Caco-2 (cell line): Measurements from ENCODE around the gene ZNF385A. TPM values are rescaled to one million over a fixed set of nuclear protein-coding genes. Genes with fewer than 3 reads are reported as not detected.

Source experiments
- BruUV-seq: library from RNA; stranded (reverse); fragments of 400-500 nt; replicated peaks from 2 replicates; lab custom pipeline; 2021; lab: Mats Ljungman, UMichigan
- CTCF ChIA-PET: fragments of 300-600 bp; sonication (Branson Sonifier 250); formaldehyde crosslinking; loops from one replicate; lab custom pipeline; 2022; ENCODE audit warnings: antibody characterized with exemption; lab: Charles Lee
- POLR2A ChIA-PET: fragments of 300-600 bp; sonication (Branson Sonifier 250); formaldehyde crosslinking; loops from one replicate; lab custom pipeline; 2022; ENCODE audit warnings: antibody characterized with exemption; lab: Charles Lee
- DNase-seq, 2 experiments: peaks; one replicate each; pipeline versions ENCODE4 v3.0.0 to v3.0.0-alpha.2; 2020 to 2022
- H3K27me3 ChIP-seq: replicated peaks from 2 replicates; pipeline ENCODE4 v1.6.0; 2011; ENCODE audit warnings: low read length; ENCODE audit not compliant: control insufficient read depth, insufficient read depth
- H3K36me3 ChIP-seq: 2 replicates; pipeline ENCODE4 v1.5.1; 2011; ENCODE audit warnings: low read length; ENCODE audit not compliant: control insufficient read depth, insufficient read depth
- H3K4me1 ChIP-seq: fragments of 250-450 bp; sonication (Bioruptor Pico); 2 replicates; pipeline ENCODE4 v1.5.1; 2020; ENCODE audit warnings: mild to moderate bottlenecking
- H3K4me3 ChIP-seq: 2 replicates; pipeline ENCODE4 v1.5.1; 2011; ENCODE audit warnings: low read depth, mild to moderate bottlenecking, control low read depth, low read length
- H3K9me3 ChIP-seq: fragments of 250-450 bp; sonication (Bioruptor Pico); 2 replicates; pipeline ENCODE4 v1.5.1; 2020; ENCODE audit warnings: mild to moderate bottlenecking, moderate library complexity
- H3K27ac Mint-ChIP-seq: one replicate; pipeline ENCODE4 v1.8.0; 2022; ENCODE audit warnings: mixed read lengths; ENCODE audit not compliant: unreplicated experiment
- H3K27me3 Mint-ChIP-seq: one replicate; pipeline ENCODE4 v1.8.0; 2022; ENCODE audit warnings: mixed read lengths; ENCODE audit not compliant: insufficient read depth, unreplicated experiment
- H3K36me3 Mint-ChIP-seq: one replicate; pipeline ENCODE4 v1.8.0; 2022; ENCODE audit warnings: mild to moderate bottlenecking, mixed read lengths; ENCODE audit not compliant: insufficient read depth, unreplicated experiment
- H3K4me1 Mint-ChIP-seq: one replicate; pipeline ENCODE4 v1.8.0; 2022; ENCODE audit warnings: low read depth, mixed read lengths; ENCODE audit not compliant: unreplicated experiment
- H3K4me3 Mint-ChIP-seq: one replicate; pipeline ENCODE4 v1.8.0; 2022; ENCODE audit warnings: mild to moderate bottlenecking, moderate library complexity, mixed read lengths; ENCODE audit not compliant: unreplicated experiment
- H3K9me3 Mint-ChIP-seq: one replicate; pipeline ENCODE4 v1.8.0; 2022; ENCODE audit warnings: mixed read lengths; ENCODE audit not compliant: unreplicated experiment
- CTCF ChIP-seq, 2 experiments: fragments of 200-600 bp in 1 of 2; IDR thresholded peaks; 1 replicate in 1 of 2; 2 replicates in 1 of 2; pipeline versions ENCODE4 v1.5.1 to v1.8.0; 2011 to 2022; ENCODE audit warnings: antibody characterized with exemption in 1 of 2, control low read depth in 1 of 2, inconsistent platforms in 1 of 2, low read depth in 1 of 2, low read length in 1 of 2, mild to moderate bottlenecking in 1 of 2, moderate library complexity in 1 of 2; ENCODE audit not compliant: insufficient read depth in 1 of 2, severe bottlenecking in 1 of 2, unreplicated experiment in 1 of 2
- intact Hi-C: fragments of 100-400 bp; cut with micrococcal nuclease; formaldehyde crosslinking; loops from one replicate; pipeline ENCODE4 v1.10.0; 2022; ENCODE audit not compliant: unreplicated experiment
- total RNA-seq: library from RNA; stranded (reverse); gene quantifications from 2 replicates; pipeline ENCODE4 v1.2.3, GENCODE V29; 2022

The ZNF385A gene
- total RNA-seq, 1 experiment from 2014 or later, result 8.4 TPM

GRCh38 chr12:54421879-54422250 lies 37.3 kb upstream of the ZNF385A start:
- peaks cover 3% of the 10 kb centered on the region for H3K27me3 Mint-ChIP-seq
- ChIA-PET CTCF (interaction anchor here (1.3 kb wide), 1 partner anchor 18 kb away, joined by 3 read pairs; no protein-coding TSS in a partner anchor), POLR2A (no interaction called here)
- no peaks in the 10 kb centered on the region for H3K9me3 Mint-ChIP-seq
- intact Hi-C loops, result no loop called here
- no peak for TF ChIP-seq CTCF (IDR thresholded peaks at IDR 0.05; ENCODE audit: insufficient read depth in 1 of 2, low read depth in 1 of 2, low read length in 1 of 2, severe bottlenecking in 1 of 2, unreplicated experiment in 1 of 2)
- no TSS peak for BruUV-seq
- peaks cover 6% of the 10 kb centered on the region for H3K4me1 Mint-ChIP-seq
- no peak overlapping the region for H3K27ac Mint-ChIP-seq
- Histone ChIP-seq H3K4me1 (peaks cover 5% of the 10 kb centered on the region; the same call in 1 of the 2 replicates), H3K9me3 (no peaks in the 10 kb centered on the region), H3K4me3 (no peak overlapping the region), H3K27me3 (no peaks in the 10 kb centered on the region), H3K36me3 (no peaks in the 10 kb centered on the region)
- H3K4me3 Mint-ChIP-seq, result no peak overlapping the region
- DNase-seq, result no peak
- no peaks in the 10 kb centered on the region for H3K36me3 Mint-ChIP-seq

GRCh38 chr12:54421175-54421878 lies 36.8 kb upstream of the ZNF385A start:
- Mint-ChIP-seq H3K4me3 (no peak overlapping the region), H3K27ac (no peak overlapping the region), H3K4me1 (peaks cover 10% of the 10 kb centered on the region), H3K27me3 (peaks cover 3% of the 10 kb centered on the region), H3K9me3 (no peaks in the 10 kb centered on the region), H3K36me3 (no peaks in the 10 kb centered on the region)
- intact Hi-C loops, result no loop called here
- Histone ChIP-seq H3K36me3 (no peaks in the 10 kb centered on the region), H3K9me3 (no peaks in the 10 kb centered on the region), H3K4me1 (peaks cover 5% of the 10 kb centered on the region; the same call in 1 of the 2 replicates), H3K4me3 (no peak overlapping the region), H3K27me3 (no peaks in the 10 kb centered on the region)
- CTCF ChIA-PET, result interaction anchor here (1.3 kb wide), 1 partner anchor 18 kb away, joined by 3 read pairs; no protein-coding TSS in a partner anchor
- TF ChIP-seq CTCF (IDR thresholded peaks at IDR 0.05; ENCODE audit: insufficient read depth in 1 of 2, low read depth in 1 of 2, low read length in 1 of 2, severe bottlenecking in 1 of 2, unreplicated experiment in 1 of 2), result no peak
- POLR2A ChIA-PET, result no interaction called here
- no peak for DNase-seq
- BruUV-seq, result no TSS peak

GRCh38 chr12:54420766-54421144 lies 36.2 kb upstream of the ZNF385A start:
- no peaks in the 10 kb centered on the region for H3K9me3 ChIP-seq
- peaks cover 5% of the 10 kb centered on the region; the same call in 1 of the 2 replicates for H3K4me1 ChIP-seq
- H3K27me3 Mint-ChIP-seq, result peaks cover 3% of the 10 kb centered on the region
- H3K27ac Mint-ChIP-seq, result no peak overlapping the region
- H3K4me3 ChIP-seq, result no peak overlapping the region
- CTCF ChIA-PET, result interaction anchor here (1.3 kb wide), 1 partner anchor 19 kb away, joined by 3 read pairs; no protein-coding TSS in a partner anchor
- no peaks in the 10 kb centered on the region for H3K9me3 Mint-ChIP-seq
- H3K27me3 ChIP-seq, result no peaks in the 10 kb centered on the region
- no peaks in the 10 kb centered on the region for H3K36me3 ChIP-seq
- peaks cover 10% of the 10 kb centered on the region for H3K4me1 Mint-ChIP-seq
- TF ChIP-seq CTCF (IDR thresholded peaks at IDR 0.05; ENCODE audit: insufficient read depth in 1 of 2, low read depth in 1 of 2, low read length in 1 of 2, severe bottlenecking in 1 of 2, unreplicated experiment in 1 of 2), result no peak
- no peaks in the 10 kb centered on the region for H3K36me3 Mint-ChIP-seq
- no peak for DNase-seq
- BruUV-seq, result no TSS peak
- peak overlapping the region; percentile 96 for H3K4me3 Mint-ChIP-seq
- intact Hi-C loops, result no loop called here
- POLR2A ChIA-PET, result no interaction called here
